Peyer's patch (tissue), 4 donors: Measurements from ENCODE around the gene ATXN1. TPM values are rescaled to one million over a fixed set of nuclear protein-coding genes. Genes with fewer than 3 reads are reported as not detected.
"Not testable (repeated sequence)": the region's sequence is repeated elsewhere in the genome, so short reads cannot be mapped to it uniquely, and the experiment has no call there.

Source experiments
- DNase-seq, 3 donors: peaks; one replicate each; pipeline ENCODE4 v3.0.0-alpha.2; 2017 to 2019
- H3K27ac ChIP-seq, 4 donors: fragments of 200-600 bp; sonication (generic); one replicate each; pipeline ENCODE4 v1.5.1; 2016 to 2019
- H3K27me3 ChIP-seq, 2 donors: fragments of 200-600 bp; sonication (generic); one replicate each; pipeline ENCODE4 v1.5.1; 2019
- H3K36me3 ChIP-seq, 3 donors: fragments of 200-600 bp; sonication (generic); one replicate each; pipeline ENCODE4 v1.5.1; 2016 to 2019
- H3K4me1 ChIP-seq, 4 donors: fragments of 200-600 bp; sonication (generic); one replicate each; pipeline ENCODE4 v1.5.1; 2016 to 2019
- H3K4me3 ChIP-seq, 4 donors: fragments of 200-600 bp; sonication (generic); 1 replicate in 3 of 4; 2 replicates in 1 of 4; pipeline ENCODE4 v1.5.1; 2016 to 2019; ENCODE audit warnings: mild to moderate bottlenecking in 1 of 4
- H3K9me3 ChIP-seq, 4 donors: fragments of 200-600 bp; sonication (generic); one replicate each; pipeline ENCODE4 v1.5.1; 2016 to 2019; ENCODE audit warnings: mild to moderate bottlenecking in 1 of 4
- POLR2A ChIP-seq, 2 donors: fragments of 450-650 bp; IDR thresholded peaks; one replicate each; pipeline ENCODE4 v1.5.1; 2017; ENCODE audit warnings: antibody characterized with exemption in 2 of 2, mild to moderate bottlenecking in 2 of 2, moderate library complexity in 2 of 2
- total RNA-seq, 4 donors: library from RNA; depleted of rRNA; stranded (reverse); fragments of >200 nt; gene quantifications; one replicate each; pipeline ENCODE4 v1.1.0, GENCODE V29; 2016
- TF ChIP-seq, protein P1 (sequence below), 6 experiments: fragments of 450-650 bp in 4 of 6; fragments of 200-600 bp in 2 of 6; sonication (generic) in 1 of 6; IDR thresholded peaks; one replicate each; pipeline ENCODE4 v1.5.1; 2017 to 2019; ENCODE audit warnings: antibody characterized with exemption in 6 of 6, mild to moderate bottlenecking in 3 of 6, moderate library complexity in 1 of 6

The ATXN1 gene
- total RNA-seq, 4 donors from 2014 or later, result 34.7 to 48.5 (median 43.1) TPM

DNA sequence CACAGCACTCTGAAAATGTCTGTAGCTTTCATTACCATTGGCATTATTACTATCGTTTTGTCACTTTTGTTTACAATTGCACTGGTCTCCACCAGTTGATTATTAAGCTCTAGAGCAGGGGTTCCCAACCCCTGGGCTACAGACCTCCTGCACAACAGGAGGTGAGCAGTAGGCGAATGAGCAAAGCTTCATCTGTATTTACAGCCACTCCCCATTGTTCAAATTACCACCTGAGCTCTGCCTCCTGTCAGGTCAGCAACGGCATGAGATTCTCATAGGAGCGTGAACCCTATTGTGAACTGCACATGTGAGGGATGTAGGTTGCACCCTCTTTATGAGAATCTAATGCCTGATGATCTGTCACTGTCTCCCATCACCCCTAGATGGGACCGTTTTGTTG is 126.4 kb downstream of the ATXN1 start:
- H3K4me3 ChIP-seq, result no peak overlapping the region
- no peaks in the 10 kb centered on the region for H3K27me3 ChIP-seq
- H3K9me3 ChIP-seq, result no peaks in the 10 kb centered on the region
- peaks cover 0 to 5% (median 0%) of the 10 kb centered on the region in 3 donors for H3K36me3 ChIP-seq
- TF ChIP-seq, protein P1, sequence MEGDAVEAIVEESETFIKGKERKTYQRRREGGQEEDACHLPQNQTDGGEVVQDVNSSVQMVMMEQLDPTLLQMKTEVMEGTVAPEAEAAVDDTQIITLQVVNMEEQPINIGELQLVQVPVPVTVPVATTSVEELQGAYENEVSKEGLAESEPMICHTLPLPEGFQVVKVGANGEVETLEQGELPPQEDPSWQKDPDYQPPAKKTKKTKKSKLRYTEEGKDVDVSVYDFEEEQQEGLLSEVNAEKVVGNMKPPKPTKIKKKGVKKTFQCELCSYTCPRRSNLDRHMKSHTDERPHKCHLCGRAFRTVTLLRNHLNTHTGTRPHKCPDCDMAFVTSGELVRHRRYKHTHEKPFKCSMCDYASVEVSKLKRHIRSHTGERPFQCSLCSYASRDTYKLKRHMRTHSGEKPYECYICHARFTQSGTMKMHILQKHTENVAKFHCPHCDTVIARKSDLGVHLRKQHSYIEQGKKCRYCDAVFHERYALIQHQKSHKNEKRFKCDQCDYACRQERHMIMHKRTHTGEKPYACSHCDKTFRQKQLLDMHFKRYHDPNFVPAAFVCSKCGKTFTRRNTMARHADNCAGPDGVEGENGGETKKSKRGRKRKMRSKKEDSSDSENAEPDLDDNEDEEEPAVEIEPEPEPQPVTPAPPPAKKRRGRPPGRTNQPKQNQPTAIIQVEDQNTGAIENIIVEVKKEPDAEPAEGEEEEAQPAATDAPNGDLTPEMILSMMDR (IDR thresholded peaks at IDR 0.05), result no peak
- TF ChIP-seq POLR2A (IDR thresholded peaks at IDR 0.05), result no peak
- no peaks in the 10 kb centered on the region for H3K4me1 ChIP-seq
- DNase-seq, result no peak
- no peak overlapping the region for H3K27ac ChIP-seq

DNA sequence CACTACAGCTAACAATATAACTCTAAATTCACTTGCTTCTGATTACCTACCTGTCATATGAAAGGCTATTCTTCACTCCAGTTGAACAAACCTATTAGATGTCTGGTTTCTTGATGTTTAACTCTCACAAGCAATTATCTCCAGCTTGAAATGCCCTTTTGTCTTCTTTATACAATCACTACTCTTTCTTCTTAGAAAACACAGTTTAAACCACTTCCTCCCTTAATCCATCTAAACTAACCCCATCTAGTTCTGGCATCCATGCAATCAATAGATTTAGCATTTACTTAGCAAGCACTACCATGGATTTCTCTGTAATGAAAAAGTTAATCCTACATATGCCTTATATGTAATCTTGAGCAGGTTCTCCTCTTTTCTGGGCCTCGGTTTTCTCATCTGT is 127.3 kb downstream of the ATXN1 start:
- Histone ChIP-seq H3K9me3 (no peaks in the 10 kb centered on the region), H3K4me1 (no peaks in the 10 kb centered on the region), H3K27ac (no peak overlapping the region), H3K36me3 (no peaks in the 10 kb centered on the region), H3K27me3 (no peaks in the 10 kb centered on the region), H3K4me3 (no peak overlapping the region)
- TF ChIP-seq, protein P1 (IDR thresholded peaks at IDR 0.05), result no peak
- no peak for TF ChIP-seq POLR2A (IDR thresholded peaks at IDR 0.05)
- no peak for DNase-seq

DNA sequence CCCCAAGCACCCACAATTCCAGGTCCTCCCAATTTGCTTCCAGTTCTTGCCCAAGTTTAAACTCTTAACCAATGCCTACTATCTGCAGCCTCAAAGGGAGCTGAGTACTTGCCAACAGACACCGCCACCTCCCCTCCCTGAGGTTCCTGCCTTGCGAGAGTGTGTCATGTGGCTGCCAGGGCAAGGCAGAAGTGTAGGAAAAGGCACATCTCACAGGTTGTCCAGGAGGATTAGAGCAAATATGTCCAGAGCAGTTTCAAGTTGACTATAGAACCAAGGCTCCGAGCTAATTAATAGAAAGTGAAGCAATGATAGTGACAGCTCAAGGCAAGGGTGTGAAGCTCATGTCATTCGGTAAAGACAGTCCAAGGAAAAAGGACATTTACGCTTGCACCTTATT is 127.8 kb downstream of the ATXN1 start:
- TF ChIP-seq, protein P1 (IDR thresholded peaks at IDR 0.05), result no peak
- no peak for TF ChIP-seq POLR2A (IDR thresholded peaks at IDR 0.05)
- H3K27me3 ChIP-seq, result no peaks in the 10 kb centered on the region
- no peak overlapping the region for H3K4me3 ChIP-seq
- H3K9me3 ChIP-seq, result no peaks in the 10 kb centered on the region
- DNase-seq, result no peak
- H3K36me3 ChIP-seq, result no peaks in the 10 kb centered on the region
- H3K27ac ChIP-seq, result no peak overlapping the region
- H3K4me1 ChIP-seq, result no peaks in the 10 kb centered on the region

DNA sequence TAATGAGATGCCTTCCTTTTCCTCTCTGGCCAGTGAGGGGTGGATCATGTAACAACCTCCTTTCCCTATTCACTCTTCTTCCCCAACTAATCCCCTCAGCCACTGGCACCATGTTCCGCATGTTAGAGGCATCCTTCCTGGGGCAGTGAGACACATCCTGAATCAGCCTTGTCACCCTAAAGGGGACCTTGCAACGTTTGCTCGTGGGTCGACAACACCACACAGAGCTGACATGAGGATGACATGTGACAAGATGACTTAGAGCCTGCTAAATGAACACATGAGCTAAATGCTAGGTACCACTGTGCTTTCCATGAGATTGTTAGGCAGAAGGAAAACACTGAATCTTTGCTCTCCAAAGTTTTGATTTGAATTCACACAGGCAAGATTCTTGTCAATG is 129.2 kb downstream of the ATXN1 start:
- no peak for TF ChIP-seq POLR2A (IDR thresholded peaks at IDR 0.05)
- TF ChIP-seq, protein P1 (IDR thresholded peaks at IDR 0.05), result no peak
- Histone ChIP-seq H3K36me3 (no peaks in the 10 kb centered on the region), H3K4me1 (no peaks in the 10 kb centered on the region), H3K9me3 (no peaks in the 10 kb centered on the region), H3K4me3 (no peak overlapping the region), H3K27me3 (no peaks in the 10 kb centered on the region), H3K27ac (no peak overlapping the region)
- no peak for DNase-seq

DNA sequence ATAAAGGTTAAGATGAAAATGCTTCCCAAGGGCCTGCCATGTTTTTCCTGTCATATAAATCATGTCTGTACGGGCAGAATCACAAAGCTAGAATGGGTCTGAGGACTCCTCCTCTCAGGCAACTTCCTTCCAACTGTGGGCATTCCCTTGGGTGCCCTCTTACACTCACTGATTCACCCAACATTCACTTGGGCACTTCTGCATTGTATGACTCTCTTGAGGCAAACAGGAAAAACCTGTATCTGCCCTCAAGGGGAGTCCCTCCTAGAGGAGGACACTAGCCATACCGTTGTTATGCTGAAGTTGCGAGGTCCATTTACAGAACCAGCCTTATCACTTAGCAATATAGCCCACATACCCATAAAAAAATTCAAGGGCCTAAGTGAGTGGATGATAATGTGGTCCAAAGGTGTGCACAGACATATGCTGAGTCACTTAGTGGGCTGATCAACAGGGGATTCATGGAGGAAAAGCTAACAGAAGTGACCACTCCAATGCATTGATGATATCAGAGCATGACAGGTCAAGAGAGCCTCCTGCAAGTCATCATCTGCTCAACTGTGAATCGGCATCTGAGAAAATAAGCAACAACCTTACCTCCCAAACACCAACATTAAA is 131.1 kb downstream of the ATXN1 start:
- no peak for TF ChIP-seq POLR2A (IDR thresholded peaks at IDR 0.05)
- TF ChIP-seq, protein P1 (IDR thresholded peaks at IDR 0.05), result no peak

DNA sequence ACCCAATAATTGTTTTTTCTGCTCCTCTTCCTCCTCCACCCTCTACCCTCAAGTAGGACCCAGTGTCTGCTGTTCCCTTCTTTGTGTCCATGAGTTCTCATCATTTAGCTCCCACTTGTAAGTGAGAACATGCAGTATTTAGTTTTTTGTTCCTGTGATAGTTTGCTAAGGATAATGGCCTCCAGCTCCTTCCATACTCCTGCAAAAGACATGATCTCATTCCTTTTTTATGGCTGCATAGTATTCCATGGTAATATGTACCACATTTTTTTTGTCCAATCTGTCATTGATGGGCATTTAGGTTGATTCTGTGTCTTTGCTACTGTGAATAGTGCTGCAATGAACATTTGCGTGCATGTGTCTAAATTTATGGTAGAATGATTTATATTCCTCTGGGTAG is 132.7 kb downstream of the ATXN1 start:
- H3K27ac ChIP-seq, H3K36me3 ChIP-seq, DNase-seq, H3K4me1 ChIP-seq, H3K4me3 ChIP-seq, H3K27me3 ChIP-seq, H3K9me3 ChIP-seq: not testable (repeated sequence)

More for the DNA sequence above, 131.1 kb downstream of the ATXN1 start:
- H3K9me3 ChIP-seq, result no peaks in the 10 kb centered on the region
- no peak overlapping the region for H3K4me3 ChIP-seq
- no peaks in the 10 kb centered on the region for H3K27me3 ChIP-seq
- H3K4me1 ChIP-seq, result no peaks in the 10 kb centered on the region
- no peak overlapping the region for H3K27ac ChIP-seq
- DNase-seq, result no peak
- H3K36me3 ChIP-seq, result no peaks in the 10 kb centered on the region
